CD14-positive monocyte (primary cell): ENCODE data around the gene CCM2. TPM values are rescaled to one million over a fixed set of nuclear protein-coding genes. Genes with fewer than 3 reads are reported as not detected.

Experiments
- DNase-seq, 3 donors: peaks; one replicate each; pipeline ENCODE4 v3.0.0-alpha.2; 2011 to 2022
- H2AFZ ChIP-seq: 2 replicates; pipeline ENCODE4 v1.6.0; 2012; ENCODE audit warnings: mild to moderate bottlenecking, low read depth, low read length, inconsistent platforms; ENCODE audit not compliant: insufficient read depth, poor library complexity, severe bottlenecking
- H3K27ac ChIP-seq, 2 donors: 1 replicate in 1 of 2; 2 replicates in 1 of 2; pipeline ENCODE4 v1.5.1; 2012 to 2013; ENCODE audit warnings: low read length in 2 of 2, control low read depth in 1 of 2, inconsistent platforms in 1 of 2, low read depth in 1 of 2, mild to moderate bottlenecking in 1 of 2
- H3K27me3 ChIP-seq, 2 donors: one replicate each; pipeline versions ENCODE4 v1.6.0 to v1.6.1; 2011 to 2013; ENCODE audit warnings: low read length in 2 of 2; ENCODE audit not compliant: control insufficient read depth in 2 of 2, insufficient read depth in 2 of 2
- H3K36me3 ChIP-seq, 2 donors: replicated peaks in 1 of 2; 1 replicate in 1 of 2; 2 replicates in 1 of 2; pipeline versions ENCODE4 v1.5.1 to v1.6.1; 2012 to 2013; ENCODE audit warnings: low read length in 2 of 2, control low read depth in 1 of 2, inconsistent platforms in 1 of 2, mild to moderate bottlenecking in 1 of 2; ENCODE audit not compliant: insufficient read depth in 2 of 2, control insufficient read depth in 1 of 2
- H3K4me1 ChIP-seq, 2 donors: 1 replicate in 1 of 2; 2 replicates in 1 of 2; pipeline versions ENCODE4 v1.5.1 to v1.6.1; 2012 to 2013; ENCODE audit warnings: low read length in 2 of 2, control low read depth in 1 of 2, inconsistent platforms in 1 of 2, mild to moderate bottlenecking in 1 of 2, moderate library complexity in 1 of 2; ENCODE audit not compliant: insufficient read depth in 2 of 2, control insufficient read depth in 1 of 2
- H3K4me2 ChIP-seq: replicated peaks from 2 replicates; pipeline ENCODE3; 2012; ENCODE audit warnings: low read length, moderate library complexity, mild to moderate bottlenecking; ENCODE audit not compliant: poor library complexity, severe bottlenecking; ENCODE audit errors: extremely low read depth
- H3K4me3 ChIP-seq, 3 experiments: fragments of 200-600 bp in 1 of 3; sonication (generic) in 1 of 3; replicated peaks in 1 of 3; 1 replicate in 2 of 3; 2 replicates in 1 of 3; pipeline ENCODE4 v1.5.1; 2011 to 2013; ENCODE audit warnings: low read length in 3 of 3, mild to moderate bottlenecking in 3 of 3, control low read depth in 2 of 3, low read depth in 2 of 3, inconsistent platforms in 1 of 3, moderate library complexity in 1 of 3
- H3K79me2 ChIP-seq: 2 replicates; pipeline ENCODE4 v1.6.0; 2012; ENCODE audit warnings: mild to moderate bottlenecking, control low read depth, inconsistent platforms, low read length, moderate library complexity; ENCODE audit not compliant: insufficient read depth
- H3K9ac ChIP-seq: 2 replicates; pipeline ENCODE4 v1.6.0; 2017; ENCODE audit warnings: low read length, mild to moderate bottlenecking; ENCODE audit not compliant: insufficient read depth, poor library complexity, severe bottlenecking
- H3K9me3 ChIP-seq, 2 donors: replicated peaks in 1 of 2; 1 replicate in 1 of 2; 2 replicates in 1 of 2; pipeline versions ENCODE4 v1.5.1 to v1.6.1; 2012 to 2013; ENCODE audit warnings: low read length in 2 of 2, control low read depth in 1 of 2; ENCODE audit not compliant: control insufficient read depth in 1 of 2, insufficient read depth in 1 of 2
- H4K20me1 ChIP-seq: 2 replicates; pipeline ENCODE4 v1.6.0; 2012; ENCODE audit warnings: mild to moderate bottlenecking, low read length, control low read depth, moderate library complexity; ENCODE audit not compliant: insufficient read depth
- H3K27ac Mint-ChIP-seq, 7 donors: one replicate each; pipeline ENCODE4 v1.8.0; 2020; ENCODE audit warnings: mild to moderate bottlenecking in 7 of 7, mixed read lengths in 7 of 7, moderate library complexity in 6 of 7, inconsistent platforms in 2 of 7
- H3K27me3 Mint-ChIP-seq, 3 donors: one replicate each; pipeline ENCODE4 v1.8.0; 2021 to 2022; ENCODE audit warnings: low read depth in 3 of 3, mild to moderate bottlenecking in 3 of 3, mixed read lengths in 3 of 3, moderate library complexity in 3 of 3, inconsistent platforms in 1 of 3
- H3K36me3 Mint-ChIP-seq, 2 donors: one replicate each; pipeline ENCODE4 v1.8.0; 2020; ENCODE audit warnings: mixed read lengths in 2 of 2, inconsistent platforms in 1 of 2, mild to moderate bottlenecking in 1 of 2
- H3K4me1 Mint-ChIP-seq: one replicate; pipeline ENCODE4 v1.8.0; 2020; ENCODE audit warnings: mild to moderate bottlenecking, mixed read lengths
- H3K4me3 Mint-ChIP-seq, 2 donors: one replicate each; pipeline ENCODE4 v1.8.0; 2020; ENCODE audit warnings: mild to moderate bottlenecking in 2 of 2, mixed read lengths in 2 of 2, moderate library complexity in 1 of 2
- H3K9me3 Mint-ChIP-seq, 7 donors: one replicate each; pipeline ENCODE4 v1.8.0; 2020 to 2022; ENCODE audit warnings: mixed read lengths in 7 of 7, mild to moderate bottlenecking in 6 of 7, moderate library complexity in 6 of 7, inconsistent platforms in 2 of 7
- WGBS: methylation state at CpG from one replicate; pipeline ENCODE4 v1.1.5; 2013; ENCODE audit warnings: missing lambda C conversion rate; ENCODE audit not compliant: insufficient coverage; 5-methylcytosine and 5-hydroxymethylcytosine counted together
- intact Hi-C, 2 donors: fragments of 100-400 bp; cut with micrococcal nuclease; formaldehyde crosslinking; loops; one replicate each; pipeline versions ENCODE4 v1.15.0 to v1.15.1; 2023
- polyA plus RNA-seq, 3 donors: library from polyadenylated mRNA; depleted of rRNA in 1 of 3; unstranded in 2 of 3; stranded (reverse) in 1 of 3; fragments of 300-500 nt in 2 of 3; fragments of >200 nt in 1 of 3; fragmentation: Illumina TruSeq in 2 of 3; gene quantifications; 1 replicate in 2 of 3; 2 replicates in 1 of 3; pipeline ENCODE4 v1.2.3, GENCODE V29; 2012 to 2021
- TF ChIP-seq, protein P1 (sequence below): fragments of 200-600 bp; IDR thresholded peaks from one replicate; pipeline ENCODE4 v1.8.0; 2022; ENCODE audit warnings: antibody characterized with exemption, mild to moderate bottlenecking

CCM2 gene
- polyA plus RNA-seq, 3 donors = 38.5 to 102 (median 51.4) TPM

DNA sequence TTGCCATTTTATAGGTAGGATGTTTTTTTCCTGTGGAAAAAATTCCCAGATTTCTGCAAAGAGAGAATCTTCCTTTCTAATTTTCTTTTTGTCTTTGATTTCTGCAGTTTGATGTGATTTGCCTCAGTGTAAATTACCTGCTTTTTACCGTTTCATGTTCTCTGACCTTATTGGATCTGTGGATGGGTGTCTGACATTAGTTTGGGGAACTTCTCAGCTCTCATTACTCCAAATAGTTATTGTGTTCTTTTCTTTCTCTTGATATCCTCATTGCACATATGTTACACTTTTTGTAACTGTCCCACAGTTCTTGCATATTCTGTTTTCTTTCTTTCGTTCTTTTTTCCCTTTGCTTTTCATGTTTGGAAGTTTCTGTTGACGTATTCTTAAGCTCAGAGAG, 60.3 kb downstream of the CCM2 start:
- intact Hi-C loops = no loop called here
- H3K36me3 ChIP-seq = peaks cover 16 to 53% of the 10 kb centered on the region in 2 donors

DNA sequence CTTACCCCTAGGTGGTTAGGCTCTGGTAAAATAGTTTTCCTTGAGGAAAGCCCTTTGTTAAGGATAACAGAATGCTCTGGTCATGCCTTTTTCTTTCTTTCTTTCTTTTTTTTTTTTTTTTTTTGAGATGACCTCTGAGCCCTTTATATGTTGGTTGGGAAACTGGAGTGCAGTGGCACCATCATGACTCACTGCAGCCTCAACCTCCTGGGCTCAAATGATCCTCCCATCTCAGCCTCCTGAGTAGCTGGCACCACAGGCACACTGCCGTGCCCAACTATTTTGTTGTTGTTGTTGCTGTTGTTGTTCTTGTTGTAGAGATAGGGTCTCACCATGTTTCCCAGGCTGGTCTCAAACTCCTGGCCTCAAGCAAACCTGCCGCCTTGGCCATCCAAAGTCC, 61.4 kb downstream of the CCM2 start:
- peaks cover 97% of the 10 kb centered on the region for H4K20me1 ChIP-seq
- Mint-ChIP-seq H3K9me3 (no peaks in the 10 kb centered on the region), H3K27ac (peak overlapping the region in 5 of 7 donors; percentile 8 to 84 (median 58)), H3K4me1 (peaks cover 45% of the 10 kb centered on the region), H3K27me3 (peaks cover 0 to 1% (median 0%) of the 10 kb centered on the region in 3 donors), H3K4me3 (no peak overlapping the region), H3K36me3 (peaks cover 64 to 81% of the 10 kb centered on the region in 2 donors)
- H3K79me2 ChIP-seq = peaks cover 97% of the 10 kb centered on the region
- no peak overlapping the region for H3K4me2 ChIP-seq
- intact Hi-C loops = no loop called here
- no peak overlapping the region for H3K4me3 ChIP-seq
- no peak overlapping the region for H2AFZ ChIP-seq
- H3K27ac ChIP-seq = peak overlapping the region in 1 of 2 donors; percentile 74
- TF ChIP-seq, protein P1, sequence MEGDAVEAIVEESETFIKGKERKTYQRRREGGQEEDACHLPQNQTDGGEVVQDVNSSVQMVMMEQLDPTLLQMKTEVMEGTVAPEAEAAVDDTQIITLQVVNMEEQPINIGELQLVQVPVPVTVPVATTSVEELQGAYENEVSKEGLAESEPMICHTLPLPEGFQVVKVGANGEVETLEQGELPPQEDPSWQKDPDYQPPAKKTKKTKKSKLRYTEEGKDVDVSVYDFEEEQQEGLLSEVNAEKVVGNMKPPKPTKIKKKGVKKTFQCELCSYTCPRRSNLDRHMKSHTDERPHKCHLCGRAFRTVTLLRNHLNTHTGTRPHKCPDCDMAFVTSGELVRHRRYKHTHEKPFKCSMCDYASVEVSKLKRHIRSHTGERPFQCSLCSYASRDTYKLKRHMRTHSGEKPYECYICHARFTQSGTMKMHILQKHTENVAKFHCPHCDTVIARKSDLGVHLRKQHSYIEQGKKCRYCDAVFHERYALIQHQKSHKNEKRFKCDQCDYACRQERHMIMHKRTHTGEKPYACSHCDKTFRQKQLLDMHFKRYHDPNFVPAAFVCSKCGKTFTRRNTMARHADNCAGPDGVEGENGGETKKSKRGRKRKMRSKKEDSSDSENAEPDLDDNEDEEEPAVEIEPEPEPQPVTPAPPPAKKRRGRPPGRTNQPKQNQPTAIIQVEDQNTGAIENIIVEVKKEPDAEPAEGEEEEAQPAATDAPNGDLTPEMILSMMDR = no peak
- DNase-seq = no peak
- peaks cover 0 to 16% of the 10 kb centered on the region in 2 donors for H3K4me1 ChIP-seq
- no peaks in the 10 kb centered on the region for H3K27me3 ChIP-seq
- no peaks in the 10 kb centered on the region for H3K9me3 ChIP-seq
- no peak overlapping the region for H3K9ac ChIP-seq
- no CpG with 5 or more reads among the region's 2 CpGs for WGBS
- H3K36me3 ChIP-seq = peaks cover 25 to 63% of the 10 kb centered on the region in 2 donors

More for the DNA sequence above, 60.3 kb downstream of the CCM2 start:
- no peak overlapping the region for H3K4me3 Mint-ChIP-seq
- Histone ChIP-seq H3K4me3 (no peak overlapping the region), H3K4me1 (peaks cover 0 to 16% of the 10 kb centered on the region in 2 donors), H3K79me2 (peaks cover 100% of the 10 kb centered on the region), H3K27ac (peak overlapping the region in 1 of 2 donors; percentile 74), H3K27me3 (no peaks in the 10 kb centered on the region), H3K9ac (no peak overlapping the region), H3K4me2 (no peak overlapping the region), H2AFZ (no peak overlapping the region), H4K20me1 (peaks cover 98% of the 10 kb centered on the region), H3K9me3 (no peaks in the 10 kb centered on the region)
- WGBS = 100% methylated on average over 1 of the region's 3 CpGs
- peaks cover 0 to 1% (median 0%) of the 10 kb centered on the region in 3 donors for H3K27me3 Mint-ChIP-seq
- TF ChIP-seq, protein P1 = no peak
- peaks cover 54 to 78% of the 10 kb centered on the region in 2 donors for H3K36me3 Mint-ChIP-seq
- no peaks in the 10 kb centered on the region for H3K9me3 Mint-ChIP-seq
- H3K27ac Mint-ChIP-seq = peak overlapping the region in 5 of 7 donors; percentile 13 to 68 (median 16)
- DNase-seq = no peak
- H3K4me1 Mint-ChIP-seq = peaks cover 48% of the 10 kb centered on the region
